PC-9 (cell line): ENCODE results near the gene SKIC2. TPM values are rescaled to one million over a fixed set of nuclear protein-coding genes. Genes with fewer than 3 reads are reported as not detected.
A peak's percentile ranks its signal among the peaks of the same experiment; 100 is the strongest.

Experiments used
- BruUV-seq: library from RNA; stranded (reverse); fragments of 400-500 nt; replicated peaks from 2 replicates; lab custom pipeline; 2021; lab: Mats Ljungman, UMichigan
- CTCF ChIA-PET: fragments of 300-600 bp; sonication (Branson Sonifier 250); formaldehyde crosslinking; loops from one replicate; lab custom pipeline; 2022; ENCODE audit warnings: antibody characterized with exemption; lab: Charles Lee
- POLR2A ChIA-PET: fragments of 300-600 bp; sonication (Branson Sonifier 250); formaldehyde crosslinking; loops from one replicate; lab custom pipeline; 2022; ENCODE audit warnings: antibody characterized with exemption; ENCODE audit not compliant: unreplicated experiment; lab: Charles Lee
- DNase-seq, 2 experiments: peaks; one replicate each; pipeline versions ENCODE4 v3.0.0 to v3.0.0-alpha.2; 2015 to 2022; ENCODE audit warnings: mixed read lengths in 1 of 2
- H2AFZ ChIP-seq: fragments of 200-600 bp; sonication (generic); 2 replicates; pipeline ENCODE4 v1.8.1; 2017; ENCODE audit warnings: antibody characterized with exemption
- H3F3A ChIP-seq: fragments of 200-600 bp; sonication (generic); 2 replicates; pipeline ENCODE4 v1.8.1; 2017; ENCODE audit warnings: antibody characterized with exemption, mild to moderate bottlenecking, low read depth; ENCODE audit not compliant: insufficient read depth
- H3K27ac ChIP-seq: fragments of 200-600 bp; sonication (generic); 2 replicates; pipeline ENCODE4 v1.6.1; 2016; ENCODE audit warnings: mixed run types
- H3K27me3 ChIP-seq: fragments of 200-600 bp; sonication (generic); 2 replicates; pipeline ENCODE4 v1.6.1; 2016; ENCODE audit warnings: low read depth, mixed run types; ENCODE audit not compliant: insufficient read depth
- H3K36me3 ChIP-seq: fragments of 200-600 bp; sonication (generic); 2 replicates; pipeline ENCODE4 v1.6.1; 2016; ENCODE audit warnings: low read depth, mixed run types
- H3K4me1 ChIP-seq: fragments of 200-600 bp; sonication (generic); replicated peaks from 2 replicates; pipeline ENCODE4 v1.6.1; 2016; ENCODE audit warnings: mixed run types; ENCODE audit not compliant: insufficient read depth
- H3K4me2 ChIP-seq: fragments of 200-600 bp; sonication (generic); 2 replicates; pipeline ENCODE4 v1.6.1; 2017; ENCODE audit warnings: mixed run types
- H3K4me3 ChIP-seq: fragments of 200-600 bp; sonication (generic); 2 replicates; pipeline ENCODE4 v1.6.1; 2016; ENCODE audit warnings: mixed run types
- H3K79me2 ChIP-seq: fragments of 200-600 bp; sonication (generic); 2 replicates; pipeline ENCODE4 v1.6.1; 2017; ENCODE audit warnings: low read depth, mixed run types
- H3K9me2 ChIP-seq: fragments of 200-600 bp; sonication (generic); 2 replicates; pipeline ENCODE4 v1.8.1; 2017; ENCODE audit warnings: mild to moderate bottlenecking; ENCODE audit not compliant: insufficient read depth
- H3K9me3 ChIP-seq: fragments of 200-600 bp; sonication (generic); 2 replicates; pipeline ENCODE4 v1.8.1; 2016; ENCODE audit warnings: low read depth; ENCODE audit not compliant: insufficient read depth
- H4K20me1 ChIP-seq: fragments of 200-600 bp; sonication (generic); 2 replicates; pipeline ENCODE4 v1.8.1; 2017; ENCODE audit not compliant: insufficient read depth
- EZH2 ChIP-seq: fragments of 200-600 bp; sonication (generic); IDR thresholded peaks from 2 replicates; pipeline ENCODE4 v1.8.0; 2017; ENCODE audit warnings: antibody characterized with exemption, low read depth
- intact Hi-C: fragments of 100-400 bp; cut with micrococcal nuclease; formaldehyde crosslinking; loops from one replicate; pipeline ENCODE4 v1.10.0; 2022; ENCODE audit not compliant: unreplicated experiment
- total RNA-seq: library from RNA; stranded (reverse); gene quantifications from 2 replicates; pipeline ENCODE4 v1.2.3, GENCODE V29; 2021
- TF ChIP-seq, protein P1 (sequence below): fragments of 200-600 bp; sonication (generic); conservative IDR thresholded peaks from 2 replicates; pipeline ENCODE4 v1.6.1; 2017; ENCODE audit warnings: mixed run types, antibody characterized with exemption, mild to moderate bottlenecking, moderate library complexity

The SKIC2 gene
- total RNA-seq, 1 experiment from 2014 or later: 67.9 TPM

DNA sequence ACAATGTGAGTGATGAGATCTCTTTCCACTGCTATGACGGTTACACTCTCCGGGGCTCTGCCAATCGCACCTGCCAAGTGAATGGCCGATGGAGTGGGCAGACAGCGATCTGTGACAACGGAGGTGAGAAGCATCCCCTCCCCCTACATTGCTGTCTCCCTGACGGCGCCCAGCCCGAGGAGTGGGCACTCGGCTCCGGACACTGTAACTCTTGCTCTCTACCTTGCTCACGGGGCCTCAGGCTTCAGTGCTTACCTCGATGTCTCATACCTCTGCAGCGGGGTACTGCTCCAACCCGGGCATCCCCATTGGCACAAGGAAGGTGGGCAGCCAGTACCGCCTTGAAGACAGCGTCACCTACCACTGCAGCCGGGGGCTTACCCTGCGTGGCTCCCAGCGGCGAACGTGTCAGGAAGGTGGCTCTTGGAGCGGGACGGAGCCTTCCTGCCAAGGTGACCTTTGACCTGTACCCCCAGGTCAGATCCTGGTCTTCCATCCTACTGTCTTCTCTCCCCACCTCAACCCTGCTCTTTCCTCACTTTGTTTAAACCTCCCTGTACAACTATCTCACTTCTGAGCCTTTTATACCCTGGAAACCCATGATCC is 11.8 kb upstream of the SKIC2 start:
- H3K4me1 ChIP-seq: peaks cover 48% of the 10 kb centered on the region
- BruUV-seq: no TSS peak
- no peak overlapping the region for H3K27ac ChIP-seq

DNA sequence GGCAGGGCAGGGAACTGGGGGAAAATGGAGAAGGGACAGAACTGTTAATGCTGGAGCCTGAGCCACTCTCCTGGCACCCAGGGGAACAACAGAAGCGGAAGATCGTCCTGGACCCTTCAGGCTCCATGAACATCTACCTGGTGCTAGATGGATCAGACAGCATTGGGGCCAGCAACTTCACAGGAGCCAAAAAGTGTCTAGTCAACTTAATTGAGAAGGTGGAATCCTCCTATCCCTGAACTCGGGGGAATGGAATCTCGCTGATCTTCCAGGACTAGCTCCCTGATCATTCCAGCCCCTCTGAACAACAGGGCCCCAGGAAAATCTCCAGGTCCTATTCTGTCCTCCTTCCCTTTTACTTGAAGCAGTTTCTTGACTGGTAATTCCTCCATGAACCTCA is 11.1 kb upstream of the SKIC2 start:
- no peaks in the 10 kb centered on the region for H4K20me1 ChIP-seq
- peaks cover 48% of the 10 kb centered on the region for H3K4me1 ChIP-seq
- CTCF ChIA-PET: no interaction called here
- H3F3A ChIP-seq: peaks cover 34% of the 10 kb centered on the region
- intact Hi-C loops: no loop called here
- TF ChIP-seq EZH2: no peak
- TF ChIP-seq, protein P1, sequence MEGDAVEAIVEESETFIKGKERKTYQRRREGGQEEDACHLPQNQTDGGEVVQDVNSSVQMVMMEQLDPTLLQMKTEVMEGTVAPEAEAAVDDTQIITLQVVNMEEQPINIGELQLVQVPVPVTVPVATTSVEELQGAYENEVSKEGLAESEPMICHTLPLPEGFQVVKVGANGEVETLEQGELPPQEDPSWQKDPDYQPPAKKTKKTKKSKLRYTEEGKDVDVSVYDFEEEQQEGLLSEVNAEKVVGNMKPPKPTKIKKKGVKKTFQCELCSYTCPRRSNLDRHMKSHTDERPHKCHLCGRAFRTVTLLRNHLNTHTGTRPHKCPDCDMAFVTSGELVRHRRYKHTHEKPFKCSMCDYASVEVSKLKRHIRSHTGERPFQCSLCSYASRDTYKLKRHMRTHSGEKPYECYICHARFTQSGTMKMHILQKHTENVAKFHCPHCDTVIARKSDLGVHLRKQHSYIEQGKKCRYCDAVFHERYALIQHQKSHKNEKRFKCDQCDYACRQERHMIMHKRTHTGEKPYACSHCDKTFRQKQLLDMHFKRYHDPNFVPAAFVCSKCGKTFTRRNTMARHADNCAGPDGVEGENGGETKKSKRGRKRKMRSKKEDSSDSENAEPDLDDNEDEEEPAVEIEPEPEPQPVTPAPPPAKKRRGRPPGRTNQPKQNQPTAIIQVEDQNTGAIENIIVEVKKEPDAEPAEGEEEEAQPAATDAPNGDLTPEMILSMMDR: no peak
- H3K36me3 ChIP-seq: no peaks in the 10 kb centered on the region
- peak overlapping the region; percentile 48 for H3K4me2 ChIP-seq
- no peaks in the 10 kb centered on the region; the same call in 1 of the 2 replicates for H3K9me2 ChIP-seq
- H3K27ac ChIP-seq: peak overlapping the region; percentile 36; the same call in 1 of the 2 replicates
- H3K9me3 ChIP-seq: no peaks in the 10 kb centered on the region
- H3K27me3 ChIP-seq: no peaks in the 10 kb centered on the region
- POLR2A ChIA-PET: no interaction called here
- BruUV-seq: no TSS peak
- no peaks in the 10 kb centered on the region for H3K79me2 ChIP-seq
- H2AFZ ChIP-seq: no peak overlapping the region
- H3K4me3 ChIP-seq: no peak overlapping the region
- DNase-seq: no peak

More for the DNA sequence above, 11.8 kb upstream of the SKIC2 start:
- Histone ChIP-seq H3K27me3 (no peaks in the 10 kb centered on the region), H3K79me2 (no peaks in the 10 kb centered on the region), H3K36me3 (no peaks in the 10 kb centered on the region), H3F3A (peaks cover 30% of the 10 kb centered on the region; the same call in 1 of the 2 replicates), H4K20me1 (no peaks in the 10 kb centered on the region), H2AFZ (no peak overlapping the region), H3K4me3 (no peak overlapping the region), H3K9me3 (no peaks in the 10 kb centered on the region), H3K9me2 (no peaks in the 10 kb centered on the region; the same call in 1 of the 2 replicates), H3K4me2 (no peak overlapping the region)
- TF ChIP-seq, protein P1: no peak
- TF ChIP-seq EZH2: no peak
- DNase-seq: no peak
- CTCF ChIA-PET: no interaction called here
- POLR2A ChIA-PET: no interaction called here
- intact Hi-C loops: no loop called here

DNA sequence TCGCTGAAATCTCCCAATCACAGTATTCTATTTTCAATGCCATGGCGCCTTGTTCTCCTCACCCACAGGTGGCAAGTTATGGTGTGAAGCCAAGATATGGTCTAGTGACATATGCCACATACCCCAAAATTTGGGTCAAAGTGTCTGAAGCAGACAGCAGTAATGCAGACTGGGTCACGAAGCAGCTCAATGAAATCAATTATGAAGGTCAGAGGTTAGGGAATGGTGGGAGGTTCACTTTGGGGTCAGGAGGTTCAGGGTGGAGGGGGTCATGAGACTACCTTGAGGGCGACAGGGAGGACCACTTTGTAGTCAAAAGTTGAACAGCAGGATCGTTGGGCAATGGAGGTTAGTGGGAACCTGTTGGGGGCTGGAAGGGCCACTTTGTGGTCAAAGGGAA is 10.7 kb upstream of the SKIC2 start:
- Histone ChIP-seq H2AFZ (no peak overlapping the region), H3K27me3 (no peaks in the 10 kb centered on the region), H4K20me1 (no peaks in the 10 kb centered on the region), H3K9me3 (no peaks in the 10 kb centered on the region), H3K27ac (peak overlapping the region; percentile 36), H3K79me2 (no peaks in the 10 kb centered on the region), H3K4me2 (peak overlapping the region; percentile 48), H3K9me2 (no peaks in the 10 kb centered on the region; the same call in 1 of the 2 replicates), H3F3A (peaks cover 39% of the 10 kb centered on the region), H3K4me1 (peaks cover 48% of the 10 kb centered on the region), H3K4me3 (no peak overlapping the region), H3K36me3 (no peaks in the 10 kb centered on the region)
- BruUV-seq: TSS peak; percentile 16
- intact Hi-C loops: no loop called here
- no peak for DNase-seq
- POLR2A ChIA-PET: interaction anchor here (0.7 kb wide), 1 partner anchor 40 kb away, joined by 3 read pairs; no protein-coding TSS in a partner anchor
- CTCF ChIA-PET: no interaction called here
- no peak for TF ChIP-seq EZH2
- TF ChIP-seq, protein P1: no peak
